Measurements from ENCODE around the gene VPS33A. TPM values are rescaled to one million over a fixed set of nuclear protein-coding genes. Genes with fewer than 3 reads are reported as not detected.

The VPS33A gene
- total and polyA plus RNA-seq, 2 donors (not counting 1 experiment from before 2014, with no cell fraction given): 15.4 to 22.3 TPM

GRCh38 chr12:122189626-122190475 is 76.4 kb downstream of the VPS33A start:
- no peak for TF ChIP-seq EZH2 (IDR thresholded peaks at IDR 0.05; ENCODE audit: low read length, missing control alignments)
- TF ChIP-seq CTCF (conservative IDR thresholded peaks at IDR 0.05 in 1 of 2, IDR thresholded peaks at IDR 0.05 in 1 of 2; ENCODE audit: low read depth in 1 of 2, low read length in 2 of 2): no peak
- H3K27ac ChIP-seq (ENCODE audit: insufficient read depth, low read length): no peak overlapping the region
- H3K4me2 ChIP-seq (ENCODE audit: extremely low read depth, insufficient read depth, low read length): no peak overlapping the region
- no peaks in the 10 kb centered on the region for H3K9me3 ChIP-seq (ENCODE audit: control insufficient read depth, insufficient read depth, low read depth, low read length)
- no peaks in the 10 kb centered on the region for H3K36me3 ChIP-seq (ENCODE audit: control insufficient read depth, insufficient read depth, low read length)
- no peaks in the 10 kb centered on the region for H3K79me2 ChIP-seq (ENCODE audit: control insufficient read depth, insufficient read depth, low read length)
- no peaks in the 10 kb centered on the region for H3K4me1 ChIP-seq (ENCODE audit: control insufficient read depth, extremely low read depth, insufficient read depth, low read length)
- DNase-seq (ENCODE audit: low read depth in 2 of 2): no peak
- H3K4me3 ChIP-seq (replicated peaks in 1 of 4; ENCODE audit: control extremely low read depth in 1 of 4, insufficient read depth in 1 of 4, low read depth in 3 of 4, low read length in 4 of 4): no peak overlapping the region
- no peak overlapping the region for H2AFZ ChIP-seq (ENCODE audit: low read length)
- no peaks in the 10 kb centered on the region for H4K20me1 ChIP-seq (ENCODE audit: control insufficient read depth, extremely low read depth, insufficient read depth, low read length)
- H3K9ac ChIP-seq (ENCODE audit: insufficient read depth, low read length): no peak overlapping the region
- no peaks in the 10 kb centered on the region for H3K27me3 ChIP-seq (ENCODE audit: control insufficient read depth, insufficient read depth, low read length)

GRCh38 chr12:122187466-122187865 is 78.8 kb downstream of the VPS33A start:
- no peak overlapping the region for H3K9ac ChIP-seq (ENCODE audit: insufficient read depth, low read length)
- no peaks in the 10 kb centered on the region for H3K79me2 ChIP-seq (ENCODE audit: control insufficient read depth, insufficient read depth, low read length)
- no peaks in the 10 kb centered on the region for H3K4me1 ChIP-seq (ENCODE audit: control insufficient read depth, extremely low read depth, insufficient read depth, low read length)
- H3K9me3 ChIP-seq (ENCODE audit: control insufficient read depth, insufficient read depth, low read depth, low read length): no peaks in the 10 kb centered on the region
- H3K4me2 ChIP-seq (ENCODE audit: extremely low read depth, insufficient read depth, low read length): no peak overlapping the region
- no peak overlapping the region for H2AFZ ChIP-seq (ENCODE audit: low read length)
- H4K20me1 ChIP-seq (ENCODE audit: control insufficient read depth, extremely low read depth, insufficient read depth, low read length): no peaks in the 10 kb centered on the region
- no peak overlapping the region for H3K27ac ChIP-seq (ENCODE audit: insufficient read depth, low read length)
- TF ChIP-seq CTCF (conservative IDR thresholded peaks at IDR 0.05 in 1 of 2, IDR thresholded peaks at IDR 0.05 in 1 of 2; ENCODE audit: low read depth in 1 of 2, low read length in 2 of 2) (no peak), EZH2 (IDR thresholded peaks at IDR 0.05; ENCODE audit: low read length, missing control alignments) (no peak)
- DNase-seq (ENCODE audit: low read depth in 2 of 2): no peak
- no peaks in the 10 kb centered on the region for H3K27me3 ChIP-seq (ENCODE audit: control insufficient read depth, insufficient read depth, low read length)
- H3K4me3 ChIP-seq (replicated peaks in 1 of 4; ENCODE audit: control extremely low read depth in 1 of 4, insufficient read depth in 1 of 4, low read depth in 3 of 4, low read length in 4 of 4): no peak overlapping the region
- no peaks in the 10 kb centered on the region for H3K36me3 ChIP-seq (ENCODE audit: control insufficient read depth, insufficient read depth, low read length)

GRCh38 chr12:122185494-122186082 is 80.7 kb downstream of the VPS33A start:
- Histone ChIP-seq H3K9ac (ENCODE audit: insufficient read depth, low read length) (no peak overlapping the region), H3K27me3 (ENCODE audit: control insufficient read depth, insufficient read depth, low read length) (no peaks in the 10 kb centered on the region), H3K4me2 (ENCODE audit: extremely low read depth, insufficient read depth, low read length) (no peak overlapping the region), H3K4me3 (replicated peaks in 1 of 4; ENCODE audit: control extremely low read depth in 1 of 4, insufficient read depth in 1 of 4, low read depth in 3 of 4, low read length in 4 of 4) (no peak overlapping the region), H4K20me1 (ENCODE audit: control insufficient read depth, extremely low read depth, insufficient read depth, low read length) (no peaks in the 10 kb centered on the region), H2AFZ (ENCODE audit: low read length) (no peak overlapping the region), H3K27ac (ENCODE audit: insufficient read depth, low read length) (no peak overlapping the region), H3K9me3 (ENCODE audit: control insufficient read depth, insufficient read depth, low read depth, low read length) (no peaks in the 10 kb centered on the region), H3K36me3 (ENCODE audit: control insufficient read depth, insufficient read depth, low read length) (no peaks in the 10 kb centered on the region), H3K4me1 (ENCODE audit: control insufficient read depth, extremely low read depth, insufficient read depth, low read length) (peaks cover 2% of the 10 kb centered on the region), H3K79me2 (ENCODE audit: control insufficient read depth, insufficient read depth, low read length) (no peaks in the 10 kb centered on the region)
- no peak for DNase-seq (ENCODE audit: low read depth in 2 of 2)
- TF ChIP-seq EZH2 (IDR thresholded peaks at IDR 0.05; ENCODE audit: low read length, missing control alignments) (no peak), CTCF (conservative IDR thresholded peaks at IDR 0.05 in 1 of 2, IDR thresholded peaks at IDR 0.05 in 1 of 2; ENCODE audit: low read depth in 1 of 2, low read length in 2 of 2) (no peak)
